ENCODE data around the gene ORAI2.
"Not testable (repeated sequence)": the region's sequence is repeated elsewhere in the genome, so short reads cannot be mapped to it uniquely, and the experiment has no call there.

DNA sequence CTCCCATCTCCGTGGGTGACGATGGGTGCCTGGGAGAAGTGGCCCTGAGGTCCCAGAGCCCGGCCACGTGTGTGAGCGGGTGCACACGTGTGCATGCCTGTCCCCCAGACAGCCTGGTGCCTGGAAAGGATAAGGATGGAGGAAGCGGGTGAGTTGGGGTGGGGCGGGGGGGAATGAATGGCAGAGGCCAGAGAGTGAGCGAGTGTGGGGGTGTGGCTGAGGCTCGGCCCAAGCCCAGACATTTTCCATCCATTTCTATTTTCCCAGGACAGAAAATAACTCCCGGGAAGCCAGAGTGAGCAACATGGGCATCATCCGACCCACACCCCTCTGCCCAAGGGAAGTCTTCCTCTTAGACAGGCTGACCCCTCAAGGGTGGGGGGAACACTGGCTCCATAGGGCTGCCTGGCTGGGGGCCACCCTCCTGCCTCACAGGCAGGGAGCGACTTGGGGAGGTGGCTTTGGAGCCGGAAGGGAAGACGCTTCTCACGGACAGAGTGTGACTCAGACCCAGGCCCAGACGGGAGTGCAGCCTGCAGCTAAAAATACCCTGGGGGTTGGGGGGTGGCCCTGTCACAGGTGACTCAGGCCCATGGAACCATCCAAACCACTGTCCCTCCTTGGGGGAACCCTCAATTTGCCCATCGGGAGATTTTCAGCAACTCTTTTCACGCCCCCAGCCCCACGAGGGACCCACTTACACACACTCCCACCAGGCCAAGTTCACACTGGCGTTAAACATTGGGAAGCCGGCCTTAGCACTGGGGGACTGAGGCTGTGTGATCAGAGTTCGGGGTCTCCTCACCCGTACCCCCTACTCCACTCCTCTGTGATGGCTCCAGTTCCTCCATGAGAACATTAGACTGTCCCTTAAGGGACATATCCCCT is 72.2 kb downstream of the ORAI2 start:
- TF ChIP-seq, protein P1, sequence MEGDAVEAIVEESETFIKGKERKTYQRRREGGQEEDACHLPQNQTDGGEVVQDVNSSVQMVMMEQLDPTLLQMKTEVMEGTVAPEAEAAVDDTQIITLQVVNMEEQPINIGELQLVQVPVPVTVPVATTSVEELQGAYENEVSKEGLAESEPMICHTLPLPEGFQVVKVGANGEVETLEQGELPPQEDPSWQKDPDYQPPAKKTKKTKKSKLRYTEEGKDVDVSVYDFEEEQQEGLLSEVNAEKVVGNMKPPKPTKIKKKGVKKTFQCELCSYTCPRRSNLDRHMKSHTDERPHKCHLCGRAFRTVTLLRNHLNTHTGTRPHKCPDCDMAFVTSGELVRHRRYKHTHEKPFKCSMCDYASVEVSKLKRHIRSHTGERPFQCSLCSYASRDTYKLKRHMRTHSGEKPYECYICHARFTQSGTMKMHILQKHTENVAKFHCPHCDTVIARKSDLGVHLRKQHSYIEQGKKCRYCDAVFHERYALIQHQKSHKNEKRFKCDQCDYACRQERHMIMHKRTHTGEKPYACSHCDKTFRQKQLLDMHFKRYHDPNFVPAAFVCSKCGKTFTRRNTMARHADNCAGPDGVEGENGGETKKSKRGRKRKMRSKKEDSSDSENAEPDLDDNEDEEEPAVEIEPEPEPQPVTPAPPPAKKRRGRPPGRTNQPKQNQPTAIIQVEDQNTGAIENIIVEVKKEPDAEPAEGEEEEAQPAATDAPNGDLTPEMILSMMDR (IDR thresholded peaks at IDR 0.05): not testable (repeated sequence)
- not testable (repeated sequence) for TF ChIP-seq POLR2AphosphoS5 (IDR thresholded peaks at IDR 0.05; ENCODE audit: low read depth, low read length); TCF12 (IDR thresholded peaks at IDR 0.05); GABPA (IDR thresholded peaks at IDR 0.05; ENCODE audit: low read depth)

Measured in SK-N-SH (cell line).